BLaER1 treated with 17β-estradiol and CSF1 and Interleukin-3, amounts not matched to agents 10 nM and 100 nM (cell line): Measurements from ENCODE around the gene FBL.

ENCODE experiments used
- H3K27ac ChIP-seq, 11 experiments: shearing (Covaris generic); formaldehyde crosslinking; 2 replicates each; pipeline ENCODE4 v1.8.1; 2022
- H3K27me3 ChIP-seq, 11 experiments: shearing (Covaris generic); formaldehyde crosslinking; 2 replicates each; pipeline ENCODE4 v1.8.1; 2022
- H3K36me3 ChIP-seq, 11 experiments: shearing (Covaris generic); formaldehyde crosslinking; 2 replicates each; pipeline ENCODE4 v1.8.1; 2022
- H3K4me1 ChIP-seq, 10 experiments: shearing (Covaris generic); formaldehyde crosslinking; 2 replicates each; pipeline ENCODE4 v1.8.1; 2022
- H3K4me2 ChIP-seq, 11 experiments: shearing (Covaris generic); formaldehyde crosslinking; 2 replicates each; pipeline ENCODE4 v1.8.1; 2022
- H3K4me3 ChIP-seq, 10 experiments: shearing (Covaris generic); formaldehyde crosslinking; 2 replicates each; pipeline ENCODE4 v1.8.1; 2022
- H3K9ac ChIP-seq, 11 experiments: shearing (Covaris generic); formaldehyde crosslinking; 2 replicates each; pipeline ENCODE4 v1.8.1; 2022
- H3K9me3 ChIP-seq, 11 experiments: shearing (Covaris generic); formaldehyde crosslinking; replicated peaks in 1 of 11; 2 replicates each; pipeline ENCODE4 v1.8.1; 2022
- H4K20me1 ChIP-seq, 11 experiments: shearing (Covaris generic); formaldehyde crosslinking; 2 replicates each; pipeline ENCODE4 v1.8.1; 2022
- Cebpa-rat ChIP-seq, 11 experiments: shearing (Covaris generic); IDR thresholded peaks; 2 replicates each; pipeline ENCODE4 v1.8.1; 2022

Gene FBL

GRCh38 chr19:39874404-39874803 lies 28.2 kb upstream of the FBL start:
- H3K9me3 ChIP-seq = no peaks in the 10 kb centered on the region
- H3K36me3 ChIP-seq = peaks cover 0 to 81% (median 0%) of the 10 kb centered on the region in 11 experiments; a peak in 6 of 22 replicates
- TF ChIP-seq Cebpa-rat (IDR thresholded peaks at IDR 0.05) = no peak
- H3K27me3 ChIP-seq = no peaks in the 10 kb centered on the region
- peaks cover 0 to 28% (median 0%) of the 10 kb centered on the region in 11 experiments; a peak in 3 of 22 replicates for H4K20me1 ChIP-seq
- H3K27ac ChIP-seq = no peak overlapping the region
- no peak overlapping the region for H3K4me3 ChIP-seq
- no peak overlapping the region for H3K9ac ChIP-seq
- H3K4me1 ChIP-seq = no peaks in the 10 kb centered on the region
- H3K4me2 ChIP-seq = no peak overlapping the region

GRCh38 chr19:39873385-39873784 lies 27.2 kb upstream of the FBL start:
- H3K9me3 ChIP-seq = no peaks in the 10 kb centered on the region
- H3K27me3 ChIP-seq = no peaks in the 10 kb centered on the region
- TF ChIP-seq Cebpa-rat (IDR thresholded peaks at IDR 0.05) = no peak
- H3K4me1 ChIP-seq = no peaks in the 10 kb centered on the region
- no peak overlapping the region for H3K4me3 ChIP-seq
- H3K4me2 ChIP-seq = no peak overlapping the region
- peaks cover 0 to 22% (median 0%) of the 10 kb centered on the region in 11 experiments; a peak in 3 of 22 replicates for H4K20me1 ChIP-seq
- H3K9ac ChIP-seq = no peak overlapping the region
- H3K36me3 ChIP-seq = peaks cover 0 to 84% (median 0%) of the 10 kb centered on the region in 11 experiments; a peak in 6 of 22 replicates
- no peak overlapping the region for H3K27ac ChIP-seq

DNA sequence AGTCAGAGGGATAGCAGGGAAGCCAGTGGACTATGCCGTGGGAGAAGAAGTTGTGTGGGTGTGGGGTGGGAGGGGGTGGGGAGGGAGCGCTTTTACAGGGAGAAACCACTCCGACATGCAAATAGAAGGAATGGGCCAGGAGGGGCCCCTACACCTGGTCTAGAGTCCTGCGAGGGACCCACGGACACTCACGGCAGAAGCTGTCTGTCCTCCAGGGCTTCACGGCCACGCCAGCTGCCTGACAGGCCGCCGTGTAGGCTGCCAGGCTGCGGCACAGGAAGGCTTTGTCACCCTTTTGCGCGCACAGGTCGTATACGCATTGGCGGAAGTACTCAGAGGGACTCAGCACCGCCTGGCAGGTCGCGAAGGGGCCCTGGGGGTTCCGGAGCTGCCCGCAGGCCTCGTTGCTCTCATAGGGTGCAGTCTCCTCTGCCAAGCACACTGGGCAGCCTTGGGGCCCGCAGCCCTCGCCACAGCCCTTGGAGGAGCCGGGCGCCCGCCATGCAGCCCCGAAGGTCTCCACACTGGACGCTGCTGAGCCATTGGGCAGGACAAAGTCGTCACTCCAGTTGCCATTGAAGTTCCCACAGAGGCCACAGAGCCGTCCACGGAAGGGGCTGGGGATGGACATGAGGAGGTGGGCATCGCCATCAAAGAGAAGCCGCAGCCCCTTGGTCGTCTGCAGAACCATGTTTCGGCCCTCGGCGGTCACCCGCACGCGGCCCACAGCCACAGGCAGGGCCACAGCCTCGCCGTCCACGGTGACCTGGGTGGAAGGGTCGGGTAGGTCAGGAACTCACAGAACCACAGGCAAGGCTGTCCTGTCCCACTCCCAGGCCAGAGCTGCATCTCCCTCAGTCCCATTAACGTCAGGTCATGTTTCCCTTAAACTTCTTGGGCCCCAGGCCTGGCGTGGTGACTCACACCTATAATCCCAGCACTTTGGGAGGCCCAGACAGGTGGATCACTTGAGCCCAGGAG lies 26.0 kb upstream of the FBL start:
- peaks cover 0 to 2% (median 0%) of the 10 kb centered on the region in 10 experiments; a peak in 1 of 20 replicates for H3K4me1 ChIP-seq
- no peak overlapping the region for H3K27ac ChIP-seq
- peaks cover 0 to 87% (median 0%) of the 10 kb centered on the region in 11 experiments; a peak in 6 of 22 replicates for H3K36me3 ChIP-seq
- no peak for TF ChIP-seq Cebpa-rat (IDR thresholded peaks at IDR 0.05)
- H3K9me3 ChIP-seq = no peaks in the 10 kb centered on the region
- H3K9ac ChIP-seq = no peak overlapping the region
- no peaks in the 10 kb centered on the region for H3K27me3 ChIP-seq
- peaks cover 0 to 22% (median 0%) of the 10 kb centered on the region in 11 experiments; a peak in 3 of 22 replicates for H4K20me1 ChIP-seq
- no peak overlapping the region for H3K4me3 ChIP-seq
- H3K4me2 ChIP-seq = no peak overlapping the region

- no peaks in the 10 kb centered on the region for H3K27me3 ChIP-seq
- H4K20me1 ChIP-seq = peaks cover 0 to 24% (median 0%) of the 10 kb centered on the region in 11 experiments; a peak in 3 of 22 replicates
- H3K9me3 ChIP-seq = no peaks in the 10 kb centered on the region
- no peak overlapping the region for H3K27ac ChIP-seq
- no peak for TF ChIP-seq Cebpa-rat (IDR thresholded peaks at IDR 0.05)
- no peak overlapping the region for H3K4me2 ChIP-seq
- H3K9ac ChIP-seq = no peak overlapping the region
- H3K36me3 ChIP-seq = peaks cover 0 to 95% (median 0%) of the 10 kb centered on the region in 11 experiments; a peak in 6 of 22 replicates
- peaks cover 0 to 6% (median 0%) of the 10 kb centered on the region in 10 experiments; a peak in 1 of 20 replicates for H3K4me1 ChIP-seq
- H3K4me3 ChIP-seq = no peak overlapping the region
Measured at GRCh38 chr19:39871362-39871761, 25.2 kb upstream of the FBL start.

DNA sequence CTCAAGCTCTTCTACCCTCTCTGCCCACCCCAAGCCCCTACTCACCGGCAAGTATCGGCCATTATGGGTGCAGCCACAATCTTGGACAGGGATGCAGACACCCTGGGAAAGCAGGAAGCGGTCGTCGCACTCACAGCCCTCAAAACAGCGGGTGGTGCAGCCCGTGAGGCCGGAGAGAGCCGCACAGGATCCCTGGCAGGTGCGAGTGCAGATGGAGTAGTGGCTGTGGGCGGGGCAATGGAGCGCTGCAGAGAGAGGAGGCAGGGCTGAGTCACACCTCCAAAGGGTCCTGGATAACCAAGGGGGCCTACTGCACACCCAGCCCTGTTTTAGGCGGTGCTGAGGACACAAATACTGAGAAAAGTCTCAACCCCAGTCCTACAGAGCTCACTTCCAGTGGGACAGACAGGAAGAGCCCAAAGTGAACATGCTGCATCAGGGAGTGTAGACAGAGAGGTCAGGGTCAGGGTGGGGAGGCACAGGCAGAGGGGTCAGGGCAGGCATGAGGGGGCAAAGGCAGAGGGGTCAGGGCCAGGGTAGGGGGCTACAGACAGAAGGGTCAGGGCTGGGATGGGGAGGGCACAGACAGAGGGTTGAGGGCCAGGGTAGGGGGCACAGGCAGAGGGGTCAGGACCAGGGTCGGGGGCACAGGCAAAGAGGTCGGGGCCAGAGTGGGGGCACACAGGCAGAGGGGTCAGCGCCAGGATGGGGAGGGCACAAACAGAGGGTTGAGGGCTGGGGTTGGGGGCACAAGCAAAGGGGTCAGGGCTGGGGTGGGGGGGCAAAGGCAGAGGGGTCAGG lies 24.2 kb upstream of the FBL start:
- no peak for TF ChIP-seq Cebpa-rat (IDR thresholded peaks at IDR 0.05)
- no peaks in the 10 kb centered on the region for H3K27me3 ChIP-seq

DNA sequence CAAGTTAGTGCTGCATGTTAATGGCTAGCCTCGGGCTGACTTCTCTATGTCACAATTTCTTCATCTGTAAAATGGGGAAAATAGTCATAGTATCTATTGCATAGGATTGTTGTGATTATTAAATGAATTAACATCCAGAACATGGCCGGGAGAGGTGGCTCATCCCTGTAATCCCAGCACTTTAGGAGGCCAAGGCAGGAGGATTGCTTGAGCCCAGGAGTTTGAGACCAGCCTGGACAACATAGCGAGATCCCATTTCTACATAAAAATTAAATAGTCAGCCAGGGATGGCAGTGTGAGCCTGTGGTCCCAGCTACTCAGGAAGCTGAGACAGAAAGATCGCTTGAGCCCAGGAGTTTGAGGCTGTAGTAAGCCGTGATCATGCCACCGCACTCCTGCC lies 21.8 kb upstream of the FBL start:
- no peaks in the 10 kb centered on the region for H3K9me3 ChIP-seq
- peaks cover 0 to 9% (median 0%) of the 10 kb centered on the region in 10 experiments; a peak in 4 of 20 replicates for H3K4me1 ChIP-seq
- no peak overlapping the region for H3K9ac ChIP-seq
- H3K4me3 ChIP-seq = no peak overlapping the region
- no peak overlapping the region for H3K4me2 ChIP-seq
- H3K27me3 ChIP-seq = no peaks in the 10 kb centered on the region
- TF ChIP-seq Cebpa-rat (IDR thresholded peaks at IDR 0.05) = no peak
- peaks cover 0 to 93% (median 0%) of the 10 kb centered on the region in 11 experiments; a peak in 6 of 22 replicates for H3K36me3 ChIP-seq
- H4K20me1 ChIP-seq = peaks cover 0 to 20% (median 0%) of the 10 kb centered on the region in 11 experiments; a peak in 3 of 22 replicates
- no peak overlapping the region for H3K27ac ChIP-seq

More for the DNA sequence above, 24.2 kb upstream of the FBL start:
- Histone ChIP-seq H3K27ac (no peak overlapping the region), H3K4me1 (peaks cover 0 to 6% (median 0%) of the 10 kb centered on the region in 10 experiments; a peak in 1 of 20 replicates), H4K20me1 (peaks cover 0 to 24% (median 0%) of the 10 kb centered on the region in 11 experiments; a peak in 3 of 22 replicates), H3K4me3 (no peak overlapping the region), H3K9me3 (no peaks in the 10 kb centered on the region), H3K36me3 (peaks cover 0 to 95% (median 0%) of the 10 kb centered on the region in 11 experiments; a peak in 6 of 22 replicates), H3K9ac (no peak overlapping the region), H3K4me2 (no peak overlapping the region)

DNA sequence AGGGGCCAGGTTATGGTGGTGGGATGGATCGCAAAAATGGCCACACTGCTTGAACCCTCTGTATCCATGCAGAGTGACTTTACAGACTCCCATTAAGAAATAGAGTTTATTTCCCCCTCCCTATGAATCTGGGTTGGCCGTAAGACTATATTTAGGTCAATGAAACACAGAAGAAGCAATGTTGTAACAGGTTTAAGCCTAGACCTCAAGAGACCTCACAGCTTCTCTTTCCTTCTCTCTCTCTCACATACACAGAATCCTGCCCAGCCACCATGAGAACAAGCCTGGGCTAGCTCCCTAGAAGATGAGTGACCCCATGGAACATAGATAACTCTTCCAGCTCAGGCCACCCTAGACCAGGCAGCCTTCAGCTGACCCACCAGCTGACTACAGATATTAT lies 21.0 kb upstream of the FBL start:
- Histone ChIP-seq H3K9me3 (no peaks in the 10 kb centered on the region), H4K20me1 (peaks cover 0 to 14% (median 0%) of the 10 kb centered on the region in 11 experiments; a peak in 3 of 22 replicates), H3K4me1 (peaks cover 0 to 9% (median 0%) of the 10 kb centered on the region in 10 experiments; a peak in 4 of 20 replicates), H3K4me2 (peak overlapping the region in 1 of 11 experiments; percentile 5; a peak in 1 of 22 replicates), H3K27me3 (no peaks in the 10 kb centered on the region), H3K4me3 (no peak overlapping the region), H3K36me3 (peaks cover 0 to 91% (median 0%) of the 10 kb centered on the region in 11 experiments; a peak in 6 of 22 replicates), H3K27ac (no peak overlapping the region), H3K9ac (no peak overlapping the region)
- no peak for TF ChIP-seq Cebpa-rat (IDR thresholded peaks at IDR 0.05)

DNA sequence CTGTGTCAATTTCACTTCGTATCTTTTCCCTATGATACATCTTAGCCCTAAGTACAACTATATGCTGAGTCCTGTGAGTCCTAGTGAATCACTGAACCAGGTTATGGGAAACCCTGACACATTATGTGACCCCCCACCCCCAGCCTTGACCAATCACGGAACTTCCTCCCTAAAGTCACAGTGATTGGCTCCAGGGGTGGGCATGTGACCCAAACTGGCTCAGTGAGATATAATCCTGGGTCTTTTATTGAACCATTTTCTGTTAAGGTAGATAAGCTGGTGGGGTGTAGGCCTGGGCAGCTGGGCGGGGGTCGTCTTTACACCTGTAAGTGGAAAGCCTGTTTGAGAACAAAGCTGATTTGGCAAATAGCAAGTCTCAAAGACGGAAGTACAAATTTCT lies 19.8 kb upstream of the FBL start:
- Histone ChIP-seq H3K9ac (no peak overlapping the region), H3K4me1 (peaks cover 0 to 9% (median 0%) of the 10 kb centered on the region in 10 experiments; a peak in 4 of 20 replicates), H3K9me3 (no peaks in the 10 kb centered on the region), H3K27ac (no peak overlapping the region), H3K36me3 (peaks cover 0 to 80% (median 0%) of the 10 kb centered on the region in 11 experiments; a peak in 6 of 22 replicates), H3K4me2 (no peak overlapping the region), H3K27me3 (no peaks in the 10 kb centered on the region), H3K4me3 (no peak overlapping the region), H4K20me1 (peaks cover 0 to 9% (median 0%) of the 10 kb centered on the region in 11 experiments; a peak in 1 of 22 replicates)
- no peak for TF ChIP-seq Cebpa-rat (IDR thresholded peaks at IDR 0.05)
